Measurements from ENCODE around the gene SPATA3.

GRCh38 chr2:230998882-230999281 lies 3.0 kb downstream of the SPATA3 start:
- no peak for TF ChIP-seq CTCF (IDR thresholded peaks at IDR 0.05; ENCODE audit: poor library complexity)
- TF ChIP-seq EZH2phosphoT487 (IDR thresholded peaks at IDR 0.05; ENCODE audit: low read depth, severe bottlenecking, unreplicated experiment): no peak

All from hepatocyte (in vitro differentiated cells).